Testis (tissue), 3 donors: Measurements from ENCODE around the gene SLCO4A1. TPM values are rescaled to one million over a fixed set of nuclear protein-coding genes. Genes with fewer than 3 reads are reported as not detected.

Source experiments
- DNase-seq: peaks from one replicate; pipeline ENCODE4 v3.0.0-alpha.2; 2019
- H3K27ac ChIP-seq, 2 donors: fragments of 200-600 bp; sonication (generic); one replicate each; pipeline ENCODE4 v1.5.1; 2019
- H3K27me3 ChIP-seq: fragments of 200-600 bp; sonication (generic); one replicate; pipeline ENCODE4 v1.5.1; 2019
- H3K36me3 ChIP-seq: fragments of 200-600 bp; sonication (generic); one replicate; pipeline ENCODE4 v1.5.1; 2017; ENCODE audit warnings: low read depth; ENCODE audit errors: missing control alignments
- H3K4me1 ChIP-seq: fragments of 200-600 bp; sonication (generic); one replicate; pipeline ENCODE4 v1.5.1; 2019
- H3K4me3 ChIP-seq, 2 donors: fragments of 200-600 bp; sonication (generic); one replicate each; pipeline ENCODE4 v1.5.1; 2017 to 2019
- H3K9me3 ChIP-seq: fragments of 200-600 bp; sonication (generic); one replicate; pipeline ENCODE4 v1.5.1; 2017
- POLR2A ChIP-seq: fragments of 450-650 bp; IDR thresholded peaks from one replicate; pipeline ENCODE4 v1.6.1; 2017; ENCODE audit warnings: antibody characterized with exemption, mild to moderate bottlenecking, moderate library complexity
- WGBS, 2 donors: methylation state at CpG; one replicate each; pipeline ENCODE4 v1.1.5; 2018; 5-methylcytosine and 5-hydroxymethylcytosine counted together
- intact Hi-C: fragments of 100-400 bp; cut with DNase I; formaldehyde crosslinking; loops from one replicate; pipeline ENCODE4 v1.15.1; 2023; ENCODE audit warnings: low total_unique reads
- polyA plus RNA-seq: library from polyadenylated mRNA; stranded (reverse); fragments of 350-450 nt; fragmentation: Illumina TruSeq; extraction: RNeasy Lipid Tissue Mini Kit (QIAGEN cat#74804); gene quantifications from one replicate; pipeline ENCODE4 v1.2.3, GENCODE V29; 2014; ENCODE audit warnings: low read depth, low replicate concordance; ENCODE audit not compliant: insufficient read depth
- total RNA-seq, 2 donors: library from RNA; depleted of rRNA; stranded (reverse); fragments of >200 nt; gene quantifications; one replicate each; pipeline ENCODE4 v1.2.3, GENCODE V29; 2016
- TF ChIP-seq, protein P1 (sequence below), 3 experiments: fragments of 450-650 bp in 2 of 3; fragments of 200-600 bp in 1 of 3; sonication (generic) in 1 of 3; IDR thresholded peaks; one replicate each; pipeline ENCODE4 v1.5.1; 2016 to 2019; ENCODE audit warnings: antibody characterized with exemption in 3 of 3, mild to moderate bottlenecking in 2 of 3, moderate library complexity in 1 of 3

SLCO4A1 gene
- total and polyA plus RNA-seq, 3 donors from 2014 or later: 4.2 to 14.2 (median 9.8) TPM

DNA sequence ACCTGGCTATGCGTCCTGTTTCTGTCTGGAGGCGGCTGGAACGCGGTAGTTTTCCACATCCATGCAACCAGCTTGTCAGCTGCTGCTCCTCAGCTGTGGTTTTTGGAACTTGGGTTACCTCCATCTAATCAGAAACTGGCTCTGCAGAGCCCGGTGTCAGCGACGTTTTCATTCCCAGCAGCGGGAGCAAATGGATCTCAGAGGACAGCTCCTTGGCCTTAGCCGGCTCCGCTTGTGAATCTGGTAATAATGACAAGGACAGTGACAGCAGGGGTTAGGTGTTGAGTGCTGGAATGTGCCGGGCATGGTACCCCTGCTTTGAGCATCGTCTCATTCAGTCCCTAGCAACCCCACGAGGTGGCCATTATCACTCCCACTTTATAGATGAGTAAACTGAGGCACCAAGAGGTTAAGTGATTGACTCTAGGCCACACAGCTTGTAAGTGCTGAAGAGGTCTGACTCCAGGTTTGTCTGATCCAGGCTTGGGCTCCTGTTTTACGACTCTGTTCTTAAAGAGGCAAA is 1.3 kb downstream of the SLCO4A1 start:
- Histone ChIP-seq H3K36me3 (no peaks in the 10 kb centered on the region), H3K4me3 (peak overlapping the region; percentile 56 to 59), H3K27ac (peak overlapping the region in 1 of 2 donors; percentile 86), H3K27me3 (no peaks in the 10 kb centered on the region), H3K9me3 (no peaks in the 10 kb centered on the region), H3K4me1 (peaks cover 28% of the 10 kb centered on the region)
- no peak for DNase-seq
- TF ChIP-seq POLR2A: no peak
- TF ChIP-seq, protein P1, sequence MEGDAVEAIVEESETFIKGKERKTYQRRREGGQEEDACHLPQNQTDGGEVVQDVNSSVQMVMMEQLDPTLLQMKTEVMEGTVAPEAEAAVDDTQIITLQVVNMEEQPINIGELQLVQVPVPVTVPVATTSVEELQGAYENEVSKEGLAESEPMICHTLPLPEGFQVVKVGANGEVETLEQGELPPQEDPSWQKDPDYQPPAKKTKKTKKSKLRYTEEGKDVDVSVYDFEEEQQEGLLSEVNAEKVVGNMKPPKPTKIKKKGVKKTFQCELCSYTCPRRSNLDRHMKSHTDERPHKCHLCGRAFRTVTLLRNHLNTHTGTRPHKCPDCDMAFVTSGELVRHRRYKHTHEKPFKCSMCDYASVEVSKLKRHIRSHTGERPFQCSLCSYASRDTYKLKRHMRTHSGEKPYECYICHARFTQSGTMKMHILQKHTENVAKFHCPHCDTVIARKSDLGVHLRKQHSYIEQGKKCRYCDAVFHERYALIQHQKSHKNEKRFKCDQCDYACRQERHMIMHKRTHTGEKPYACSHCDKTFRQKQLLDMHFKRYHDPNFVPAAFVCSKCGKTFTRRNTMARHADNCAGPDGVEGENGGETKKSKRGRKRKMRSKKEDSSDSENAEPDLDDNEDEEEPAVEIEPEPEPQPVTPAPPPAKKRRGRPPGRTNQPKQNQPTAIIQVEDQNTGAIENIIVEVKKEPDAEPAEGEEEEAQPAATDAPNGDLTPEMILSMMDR (IDR thresholded peaks at IDR 0.05): no peak
- whole genome bisulfite sequencing, 2 donors: 41 to 56% methylated on average over 1 to 14 of the region's 14 CpGs
- intact Hi-C loops: no loop called here

DNA sequence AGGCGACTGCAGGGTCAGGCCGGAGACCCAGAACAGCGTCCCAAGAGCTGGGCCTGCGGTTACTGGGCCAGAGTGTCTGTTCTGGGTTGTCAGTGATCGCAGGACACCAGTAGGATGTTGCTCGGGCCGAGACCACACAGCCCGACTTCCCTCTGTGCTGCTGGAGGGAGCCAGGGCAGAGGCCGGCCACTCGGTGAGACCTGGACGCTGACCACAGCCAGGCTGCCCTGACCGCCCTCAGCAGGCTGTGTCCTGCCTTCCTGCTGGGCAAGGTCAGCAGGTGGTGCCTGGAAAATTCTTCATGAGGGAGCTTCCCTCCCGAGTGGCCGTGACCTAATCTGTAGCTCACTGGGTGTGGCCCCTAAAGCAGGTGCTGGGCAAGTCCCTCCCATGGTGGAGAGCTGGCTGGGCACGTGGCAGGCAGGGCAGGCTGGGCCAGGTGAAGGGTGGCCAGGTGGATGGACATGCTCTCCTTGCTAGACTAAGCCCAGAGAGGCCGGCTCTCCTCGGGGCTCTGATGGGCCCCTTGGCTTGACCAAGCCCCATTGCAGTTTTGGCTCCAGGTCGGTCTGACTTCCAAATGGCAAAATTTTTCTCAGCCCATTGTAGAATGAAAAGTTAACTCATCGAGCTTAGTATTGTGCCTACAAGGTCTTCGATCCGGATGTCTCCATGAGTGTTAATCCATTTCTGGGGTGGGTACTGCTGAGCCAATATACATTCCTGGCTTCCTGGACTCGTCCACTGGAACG is 1.9 kb downstream of the SLCO4A1 start:
- intact Hi-C loops: no loop called here
- H3K36me3 ChIP-seq: no peaks in the 10 kb centered on the region
- H3K4me3 ChIP-seq: no peak overlapping the region
- no peaks in the 10 kb centered on the region for H3K27me3 ChIP-seq
- no peak for DNase-seq
- H3K27ac ChIP-seq: no peak overlapping the region
- WGBS, 2 donors: 85 to 86% methylated on average over 13 to 23 of the region's 23 CpGs
- TF ChIP-seq, protein P1 (IDR thresholded peaks at IDR 0.05): no peak
- no peak for TF ChIP-seq POLR2A
- H3K4me1 ChIP-seq: peaks cover 31% of the 10 kb centered on the region
- no peaks in the 10 kb centered on the region for H3K9me3 ChIP-seq

GRCh38 chr20:62644802-62645496 is 2.6 kb downstream of the SLCO4A1 start:
- Histone ChIP-seq H3K36me3 (no peaks in the 10 kb centered on the region), H3K4me1 (peaks cover 26% of the 10 kb centered on the region), H3K9me3 (no peaks in the 10 kb centered on the region), H3K4me3 (no peak overlapping the region), H3K27ac (no peak overlapping the region), H3K27me3 (no peaks in the 10 kb centered on the region)
- DNase-seq: no peak
- WGBS, 2 donors: 83 to 87% methylated on average over 11 to 12 of the region's 12 CpGs
- TF ChIP-seq, protein P1 (IDR thresholded peaks at IDR 0.05): no peak
- no peak for TF ChIP-seq POLR2A
- intact Hi-C loops: no loop called here

- no peaks in the 10 kb centered on the region for H3K27me3 ChIP-seq
- intact Hi-C loops: no loop called here
- H3K4me3 ChIP-seq: no peak overlapping the region
- H3K4me1 ChIP-seq: peaks cover 22% of the 10 kb centered on the region
- H3K36me3 ChIP-seq: no peaks in the 10 kb centered on the region
- H3K27ac ChIP-seq: no peak overlapping the region
- TF ChIP-seq, protein P1 (IDR thresholded peaks at IDR 0.05): no peak
- TF ChIP-seq POLR2A: no peak
- H3K9me3 ChIP-seq: no peaks in the 10 kb centered on the region
- DNase-seq: no peak
- WGBS, 2 donors: 94 to 95% methylated on average over 15 of the region's 15 CpGs
Observed at GRCh38 chr20:62645613-62646012, 3.3 kb downstream of the SLCO4A1 start.
